ENCODE measurements around the gene SFMBT2. TPM values are rescaled to one million over a fixed set of nuclear protein-coding genes. Genes with fewer than 3 reads are reported as not detected.
A peak's percentile ranks its signal among the peaks of the same experiment; 100 is the strongest.

SFMBT2 gene
- total and polyA plus RNA-seq, 8 donors, result 4.1 to 12.6 (median 5.2) TPM

- Histone ChIP-seq H3K4me1 (no peaks in the 10 kb centered on the region), H3K27me3 (no peaks in the 10 kb centered on the region), H3K36me3 (peaks cover 0 to 45% of the 10 kb centered on the region in 2 donors), H3K4me3 (no peak overlapping the region), H3K9me3 (no peaks in the 10 kb centered on the region), H3K27ac (no peak overlapping the region)
- ATAC-seq (no peak), DNase-seq (no peak)
- no peak for TF ChIP-seq CTCF (IDR thresholded peaks at IDR 0.05)
- intact Hi-C loops (cut with DNase I), result no loop called here
Measured at GRCh38 chr10:7168414-7168813, 242.4 kb downstream of the SFMBT2 start.

DNA sequence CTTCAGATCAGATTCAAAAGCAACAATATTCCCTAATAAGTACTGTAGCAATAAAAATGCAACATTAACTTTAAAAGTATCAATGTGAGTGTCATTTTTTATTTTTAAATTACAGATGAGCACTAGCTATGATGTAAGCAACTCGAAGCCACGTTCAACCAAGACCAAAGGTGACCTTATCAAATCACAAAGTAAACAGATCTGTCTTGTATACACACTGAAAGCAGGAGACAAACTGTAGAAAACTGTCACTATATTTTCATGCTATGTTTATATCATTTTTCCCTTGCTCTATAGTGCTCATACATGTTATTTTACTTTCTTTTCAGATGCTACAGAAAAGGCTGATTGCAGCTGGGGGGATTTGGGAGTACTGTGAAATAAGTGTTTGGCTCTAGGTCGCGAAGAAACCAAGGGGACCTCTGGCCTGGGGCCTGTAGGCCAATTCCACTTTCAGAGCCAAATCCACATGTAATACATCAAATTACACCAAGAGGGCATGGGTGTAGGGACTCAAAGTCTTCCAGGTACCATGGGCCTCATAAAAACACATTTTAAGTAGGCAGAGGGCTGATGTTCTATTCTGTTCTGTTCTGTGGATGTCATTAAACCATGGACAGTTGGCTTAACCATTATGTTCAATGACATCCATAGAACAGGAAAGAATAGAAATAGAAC, 245.2 kb downstream of the SFMBT2 start:
- TF ChIP-seq CTCF (IDR thresholded peaks at IDR 0.05), result no peak
- H3K36me3 ChIP-seq, result peaks cover 0 to 43% of the 10 kb centered on the region in 2 donors
- no peaks in the 10 kb centered on the region for H3K4me1 ChIP-seq
- no peak overlapping the region for H3K27ac ChIP-seq
- no peak for DNase-seq
- no peaks in the 10 kb centered on the region for H3K27me3 ChIP-seq
- no peak overlapping the region for H3K4me3 ChIP-seq
- intact Hi-C loops (cut with DNase I), result no loop called here
- ATAC-seq, result no peak
- no peaks in the 10 kb centered on the region for H3K9me3 ChIP-seq

- Histone ChIP-seq H3K9me3 (no peaks in the 10 kb centered on the region), H3K4me3 (no peak overlapping the region), H3K27me3 (no peaks in the 10 kb centered on the region), H3K27ac (no peak overlapping the region), H3K4me1 (no peaks in the 10 kb centered on the region), H3K36me3 (peaks cover 0 to 43% of the 10 kb centered on the region in 2 donors)
- TF ChIP-seq CTCF (IDR thresholded peaks at IDR 0.05), result no peak
- DNase-seq (no peak), ATAC-seq (no peak)
- intact Hi-C loops (cut with DNase I), result no loop called here
Measured at GRCh38 chr10:7164955-7165354, 245.9 kb downstream of the SFMBT2 start.

- DNase-seq (no peak), ATAC-seq (no peak)
- peaks cover 0 to 37% of the 10 kb centered on the region in 2 donors for H3K36me3 ChIP-seq
- H3K4me3 ChIP-seq, result no peak overlapping the region
- TF ChIP-seq CTCF (IDR thresholded peaks at IDR 0.05), result no peak
- H3K4me1 ChIP-seq, result peaks cover 0 to 4% of the 10 kb centered on the region in 2 donors
- no peaks in the 10 kb centered on the region for H3K27me3 ChIP-seq
- intact Hi-C loops (cut with DNase I), result no loop called here
- H3K27ac ChIP-seq, result no peak overlapping the region
- no peaks in the 10 kb centered on the region for H3K9me3 ChIP-seq
Measured at GRCh38 chr10:7162331-7162730, 248.5 kb downstream of the SFMBT2 start.

GRCh38 chr10:7161484-7162250, 249.2 kb downstream of the SFMBT2 start:
- Histone ChIP-seq H3K27ac (no peak overlapping the region), H3K36me3 (peaks cover 0 to 37% of the 10 kb centered on the region in 2 donors), H3K4me3 (no peak overlapping the region), H3K9me3 (no peaks in the 10 kb centered on the region), H3K27me3 (no peaks in the 10 kb centered on the region), H3K4me1 (peaks cover 0 to 9% of the 10 kb centered on the region in 2 donors)
- TF ChIP-seq CTCF (IDR thresholded peaks at IDR 0.05), result no peak
- DNase-seq (peak in 3 of 4 donors; percentile 34 to 63 (median 58)), ATAC-seq (peak; percentile 79)
- intact Hi-C loops (cut with DNase I), result no loop called here

Data from left lung (tissue), 10 donors.